IMR-90 (cell line): Measurements from ENCODE around the gene TAS2R1. TPM values are rescaled to one million over a fixed set of nuclear protein-coding genes. Genes with fewer than 3 reads are reported as not detected.

ENCODE experiments used
- ATAC-seq: fragments of 200-7000 bp; cut with Tn5 transposase; 2 replicates; pipeline ENCODE4 v1.9.1; 2020; ENCODE audit warnings: low read depth, mild to moderate bottlenecking, moderate library complexity
- BruUV-seq: library from RNA; stranded (reverse); fragments of 400-500 nt; replicated peaks from 2 replicates; lab custom pipeline; 2021; lab: Mats Ljungman, UMichigan
- CTCF ChIA-PET: fragments of 300-600 bp; formaldehyde crosslinking; extraction: SDS; loops from one replicate; lab custom pipeline; 2021; ENCODE audit warnings: antibody characterized with exemption; lab: Yijun Ruan, JAX
- POLR2A ChIA-PET: fragments of 300-600 bp; sonication (Branson Sonifier 250); formaldehyde crosslinking; loops from one replicate; lab custom pipeline; 2022; ENCODE audit warnings: antibody characterized with exemption; ENCODE audit not compliant: unreplicated experiment; lab: Charles Lee
- DNase-seq: peaks from one replicate; pipeline ENCODE4 v3.0.0; 2013
- H2AFZ ChIP-seq: replicated peaks from 2 replicates; pipeline ENCODE3; 2013; ENCODE audit warnings: low read length, mild to moderate bottlenecking; ENCODE audit not compliant: poor library complexity
- H2AK5ac ChIP-seq: 2 replicates; pipeline ENCODE4 v1.6.1; 2013; ENCODE audit warnings: low read depth, low read length, inconsistent platforms
- H2AK9ac ChIP-seq: replicated peaks from 2 replicates; pipeline ENCODE3; 2013; ENCODE audit warnings: mild to moderate bottlenecking, low read depth, low read length, moderate library complexity; ENCODE audit not compliant: poor library complexity
- H2BK120ac ChIP-seq: 2 replicates; pipeline ENCODE4 v1.6.1; 2013; ENCODE audit warnings: low read depth, low read length, inconsistent platforms
- H2BK15ac ChIP-seq: 3 replicates; pipeline ENCODE4 v1.6.1; 2013; ENCODE audit warnings: low read depth, low read length, inconsistent platforms
- H2BK20ac ChIP-seq: 2 replicates; pipeline ENCODE4 v1.6.1; 2013; ENCODE audit warnings: low read depth, mild to moderate bottlenecking, inconsistent platforms, low read length, moderate library complexity
- H2BK5ac ChIP-seq: 2 replicates; pipeline ENCODE4 v1.6.1; 2013; ENCODE audit warnings: mild to moderate bottlenecking, low read depth, low read length, inconsistent platforms; ENCODE audit not compliant: poor library complexity, severe bottlenecking
- H3K14ac ChIP-seq: replicated peaks from 2 replicates; pipeline ENCODE4 v1.6.1; 2013; ENCODE audit warnings: low read depth, low read length, inconsistent platforms
- H3K18ac ChIP-seq: 2 replicates; pipeline ENCODE4 v1.6.1; 2013; ENCODE audit warnings: low read depth, low read length, control low read depth
- H3K23ac ChIP-seq: 2 replicates; pipeline ENCODE4 v1.6.1; 2013; ENCODE audit warnings: low read depth, low read length, inconsistent platforms
- H3K27ac ChIP-seq: 2 replicates; pipeline ENCODE4 v1.5.1; 2013; ENCODE audit warnings: mild to moderate bottlenecking, control low read depth, low read length; ENCODE audit not compliant: insufficient read depth
- H3K27me3 ChIP-seq: 2 replicates; pipeline ENCODE4 v1.6.1; 2013; ENCODE audit warnings: low read length; ENCODE audit not compliant: control insufficient read depth, insufficient read depth
- H3K36me3 ChIP-seq: 2 replicates; pipeline ENCODE4 v1.6.1; 2013; ENCODE audit warnings: low read length, mixed read lengths; ENCODE audit not compliant: control insufficient read depth, insufficient read depth
- H3K4ac ChIP-seq: 2 replicates; pipeline ENCODE4 v1.6.1; 2013; ENCODE audit warnings: low read depth, low read length, inconsistent platforms
- H3K4me1 ChIP-seq: 2 replicates; pipeline ENCODE4 v1.6.1; 2013; ENCODE audit warnings: low read length, mixed read lengths; ENCODE audit not compliant: control insufficient read depth, insufficient read depth
- H3K4me2 ChIP-seq: 2 replicates; pipeline ENCODE4 v1.6.1; 2013; ENCODE audit warnings: low read depth, mild to moderate bottlenecking, control low read depth, low read length, moderate library complexity
- H3K4me3 ChIP-seq: 2 replicates; pipeline ENCODE4 v1.5.1; 2013; ENCODE audit warnings: low read depth, mild to moderate bottlenecking, control low read depth, low read length, moderate library complexity; ENCODE audit not compliant: insufficient read depth
- H3K56ac ChIP-seq: 2 replicates; pipeline ENCODE4 v1.6.1; 2013; ENCODE audit warnings: low read length, inconsistent platforms; ENCODE audit not compliant: insufficient read depth; ENCODE audit errors: extremely low read depth
- H3K79me1 ChIP-seq, 2 experiments: 2 replicates each; pipeline ENCODE4 v1.6.1; 2013; ENCODE audit warnings: low read length in 2 of 2, inconsistent platforms in 1 of 2, low read depth in 1 of 2
- H3K9ac ChIP-seq: 2 replicates; pipeline ENCODE4 v1.6.1; 2013; ENCODE audit warnings: low read depth, low read length, control low read depth
- H3K9me1 ChIP-seq: 2 replicates; pipeline ENCODE4 v1.6.1; 2013; ENCODE audit warnings: low read length, inconsistent platforms; ENCODE audit not compliant: insufficient read depth
- H3K9me3 ChIP-seq: 2 replicates; pipeline ENCODE4 v1.6.1; 2013; ENCODE audit warnings: low read length; ENCODE audit not compliant: control insufficient read depth, insufficient read depth
- H4K20me1 ChIP-seq: 2 replicates; pipeline ENCODE4 v1.6.1; 2013; ENCODE audit warnings: low read length, inconsistent platforms; ENCODE audit not compliant: insufficient read depth
- H4K5ac ChIP-seq: 2 replicates; pipeline ENCODE4 v1.6.1; 2013; ENCODE audit warnings: mild to moderate bottlenecking, low read depth, low read length, control low read depth
- H4K8ac ChIP-seq, 2 experiments: 2 replicates each; pipeline ENCODE4 v1.6.1; 2013; ENCODE audit warnings: low read depth in 2 of 2, low read length in 2 of 2, control low read depth in 1 of 2, inconsistent platforms in 1 of 2
- H4K91ac ChIP-seq: 2 replicates; pipeline ENCODE4 v1.6.1; 2013; ENCODE audit warnings: low read depth, low read length, inconsistent platforms; ENCODE audit not compliant: insufficient read depth
- CEBPB ChIP-seq: IDR thresholded peaks from 2 replicates; pipeline ENCODE4 v1.6.1; 2012; ENCODE audit warnings: low read depth, low read length, improper control_type of control experiment
- NFE2L2 ChIP-seq: fragments of 150-350 bp; IDR thresholded peaks from 2 replicates; pipeline ENCODE4 v1.6.1; 2016; ENCODE audit warnings: low read depth, mild to moderate bottlenecking, low read length
- WGBS, 2 experiments: methylation state at CpG; one replicate each; pipeline versions ENCODE4 v1.1.5 to v1.1.7; 2013; ENCODE audit warnings: missing lambda C conversion rate in 2 of 2; ENCODE audit not compliant: insufficient read length in 1 of 2; ENCODE audit errors: extremely low coverage in 2 of 2; 5-methylcytosine and 5-hydroxymethylcytosine counted together
- dilution Hi-C: fragments of 300-500 bp; cut with HindIII; formaldehyde crosslinking; loops from one replicate; pipeline ENCODE4 v1.14.3; 2018; ENCODE audit warnings: low sequenced_read_pairs; ENCODE audit not compliant: unreplicated experiment
- in situ Hi-C: fragments of 300-500 bp; cut with MboI; formaldehyde crosslinking; loops from 3 replicates; pipeline ENCODE4 v1.14.3; 2019; ENCODE audit warnings: low sequenced_read_pairs, inconsistent platforms, mixed read lengths
- intact Hi-C: fragments of 100-400 bp; cut with micrococcal nuclease; formaldehyde crosslinking; loops from 2 replicates; pipeline ENCODE4 v1.10.0; 2022
- polyA plus RNA-seq, 3 experiments: library from polyadenylated mRNA; depleted of rRNA; stranded (reverse); fragments of >200 nt; gene quantifications; 2 replicates each; pipeline ENCODE4 v1.2.3, GENCODE V29; 2012; ENCODE audit warnings: low replicate concordance in 1 of 3
- total RNA-seq: library from RNA; depleted of rRNA; stranded (reverse); fragments of >200 nt; gene quantifications from 2 replicates; pipeline ENCODE4 v1.2.3, GENCODE V29; 2012

The TAS2R1 gene
- total and polyA plus RNA-seq, 2 of the 4 experiments (the other 2 are of a cell fraction): not detected

GRCh38 chr5:9605041-9605838, 24.9 kb downstream of the TAS2R1 start:
- TF ChIP-seq NFE2L2 (no peak), CEBPB (0 out of 2 replicates have a peak, but pooled peaks have one; percentile 3)
- dilution Hi-C loops: no loop called here

More at GRCh38 chr5:9605041-9605838, 24.9 kb downstream of the TAS2R1 start:
- no peaks in the 10 kb centered on the region for H4K20me1 ChIP-seq
- peak overlapping the region in 1 of 2 experiments; percentile 22; a peak in 1 of 4 replicates for H4K8ac ChIP-seq
- 0 out of 2 replicates have a peak, but pooled peaks cover 8% of the 10 kb centered on the region for H3K9me1 ChIP-seq
- no peak for ATAC-seq
- no peak overlapping the region for H2AK5ac ChIP-seq
- 0 out of 2 replicates have a peak, but pooled peaks cover 1% of the 10 kb centered on the region for H3K4me1 ChIP-seq
- no peak for DNase-seq
- H3K9me3 ChIP-seq: no peaks in the 10 kb centered on the region
- H2BK20ac ChIP-seq: peak overlapping the region; percentile 77
- no peak overlapping the region for H2BK15ac ChIP-seq
- H3K79me1 ChIP-seq: no peaks in the 10 kb centered on the region
- no peak overlapping the region for H3K27ac ChIP-seq
- no peak overlapping the region for H3K9ac ChIP-seq
- CTCF ChIA-PET: no interaction called here
- BruUV-seq: no TSS peak
- H4K5ac ChIP-seq: no peak overlapping the region
- H4K91ac ChIP-seq: no peak overlapping the region
- no peaks in the 10 kb centered on the region; the same call in 1 of the 2 replicates for H3K27me3 ChIP-seq
- 0 out of 2 replicates have a peak overlapping the region, but pooled peaks have one; percentile 16 for H3K4ac ChIP-seq
- no peak overlapping the region for H3K14ac ChIP-seq
- 100% methylated on average over 4 of the region's 6 CpGs; no CpG with 5 or more reads in 1 of the 2 experiments for WGBS, 2 experiments
- no peak overlapping the region for H3K4me2 ChIP-seq
- H3K18ac ChIP-seq: no peak overlapping the region
- intact Hi-C loops: no loop called here
- no peak overlapping the region for H2AK9ac ChIP-seq
- H3K56ac ChIP-seq: no peak overlapping the region
- H3K4me3 ChIP-seq: no peak overlapping the region
- in situ Hi-C loops: no loop called here
- H2BK120ac ChIP-seq: peak overlapping the region; percentile 25; the same call in 1 of the 2 replicates
- POLR2A ChIA-PET: no interaction called here
- H2AFZ ChIP-seq: peak overlapping the region; percentile 85
- H3K23ac ChIP-seq: no peak overlapping the region
- H3K36me3 ChIP-seq: no peaks in the 10 kb centered on the region
- no peak overlapping the region for H2BK5ac ChIP-seq
